Esophagus mucosa (tissue), 1 donor: ENCODE measurements around the gene KCTD19. TPM values are rescaled to one million over a fixed set of nuclear protein-coding genes. Genes with fewer than 3 reads are reported as not detected.
"Not testable (repeated sequence)": the region's sequence is repeated elsewhere in the genome, so short reads cannot be mapped to it uniquely, and the experiment has no call there.

Experiments used
- ATAC-seq: fragments of 200-7000 bp; cut with Tn5 transposase; one replicate; pipeline ENCODE4 v1.9.1; 2020
- total RNA-seq: library from RNA; stranded (reverse); gene quantifications from one replicate; pipeline ENCODE4 v1.2.4, GENCODE V29; 2023
- donor health status: DM: yes; HTN: yes; CAD: no.

The KCTD19 gene
- total RNA-seq, result not detected

DNA sequence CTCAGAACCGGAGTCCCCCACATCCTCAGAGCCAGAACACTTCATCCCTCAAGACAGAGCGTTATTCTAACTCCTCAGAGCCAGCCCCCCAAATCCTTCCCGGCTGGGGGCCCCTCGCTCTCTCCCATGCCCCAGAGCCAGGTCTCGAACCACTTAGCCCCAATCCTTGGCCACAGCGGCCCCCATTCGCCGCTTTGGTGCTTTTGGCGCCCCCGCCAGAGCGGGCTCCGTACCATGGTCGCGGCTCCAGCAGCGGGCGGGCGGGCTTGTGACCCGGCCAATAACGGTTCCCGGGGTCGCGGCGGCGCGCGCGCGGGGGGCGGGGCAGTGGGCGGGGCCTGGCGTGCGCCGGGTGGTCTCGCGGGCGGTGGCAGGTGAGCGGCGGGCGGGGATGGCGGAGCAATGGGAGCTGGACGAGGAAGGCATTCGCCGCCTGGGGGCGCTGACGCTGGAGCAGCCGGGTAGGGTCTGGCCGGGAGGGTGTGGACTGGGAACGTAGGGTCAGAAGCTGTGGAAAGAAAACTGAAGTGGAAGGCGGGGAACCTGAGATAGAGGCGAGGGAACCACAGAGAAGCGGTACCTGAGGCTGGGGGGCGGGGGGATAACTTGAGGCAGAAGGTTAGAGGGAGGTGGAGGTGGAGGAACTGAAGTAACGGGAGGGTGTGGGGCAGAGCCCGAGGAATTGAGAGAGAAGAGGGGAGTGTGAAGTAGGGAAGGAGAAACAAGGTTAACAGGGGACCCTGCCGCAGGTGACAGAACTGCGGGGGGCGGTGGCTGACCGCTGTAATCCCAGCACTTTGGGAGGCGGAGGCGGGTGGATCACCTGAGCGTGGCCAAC is at the start of gene KCTD19, which contains the start of gene LRRC36:
Gene KCTD19 (minus strand): TSS at position 270 of the 838 bp plus-strand sequence. CDS start 34 bp downstream, at position 236.
Gene LRRC36 (plus strand): TSS at position 344 of the 838 bp plus-strand sequence. CDS start 48 bp downstream, at position 392.
- peak; percentile 32 for ATAC-seq

DNA sequence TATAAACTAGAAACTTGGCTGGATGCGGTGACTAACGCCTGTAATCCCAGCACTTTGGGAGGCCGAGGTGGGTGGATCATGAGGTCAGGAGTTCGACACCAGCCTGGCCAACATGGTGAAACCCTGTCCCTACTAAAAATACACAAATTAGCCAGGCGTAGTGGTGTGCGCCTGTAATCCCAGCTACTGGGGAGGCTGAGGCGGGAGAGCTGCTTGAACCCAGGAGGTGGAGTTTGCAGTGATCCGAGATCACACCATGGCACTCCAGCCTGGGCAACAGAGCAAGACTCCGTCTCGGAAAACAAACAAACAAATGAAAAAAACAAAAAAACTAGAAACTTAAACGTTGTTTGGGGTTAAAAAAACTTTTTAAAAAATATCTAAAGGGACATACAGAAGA is 49.5 kb upstream of the KCTD19 start:
- ATAC-seq, result not testable (repeated sequence)

DNA sequence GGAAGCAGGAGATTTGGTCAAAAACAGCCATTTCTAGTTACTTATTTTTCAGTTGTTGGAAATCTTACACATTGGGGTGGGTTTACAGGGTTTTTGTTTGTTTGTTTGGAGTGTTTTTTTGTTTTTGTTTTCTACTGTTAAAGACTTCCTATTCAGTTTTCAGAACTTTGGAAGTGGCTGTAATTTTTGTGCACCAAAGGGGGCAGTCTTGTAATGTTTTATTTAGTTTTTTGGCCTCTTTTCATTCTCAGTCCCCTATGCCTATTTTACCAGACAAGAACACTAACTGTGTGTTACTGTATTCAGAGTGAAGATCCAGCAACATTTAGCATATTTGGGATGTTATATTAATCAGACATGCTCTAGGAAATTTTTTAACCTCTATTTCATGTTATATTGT is 46.1 kb upstream of the KCTD19 start:
- no peak for ATAC-seq

DNA sequence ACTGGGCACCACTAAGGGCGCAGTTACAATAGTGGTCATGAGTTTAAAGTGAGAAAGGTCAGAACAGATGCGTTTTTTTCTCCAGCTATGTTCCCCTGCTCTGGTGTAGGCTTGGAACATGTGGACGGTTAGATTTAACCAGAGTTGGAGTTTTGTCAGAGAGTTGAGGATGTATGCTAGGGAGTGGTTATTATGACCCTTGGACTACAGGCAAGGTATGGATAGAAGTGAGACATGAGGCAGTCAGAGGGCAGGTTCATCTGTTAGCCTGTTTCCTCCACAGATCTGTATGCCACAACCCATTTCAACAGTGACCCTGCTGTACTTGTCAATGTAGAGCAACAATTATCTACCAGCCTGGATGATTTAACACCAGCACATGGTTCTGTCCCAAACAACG is 44.1 kb upstream of the KCTD19 start:
- ATAC-seq, result no peak

DNA sequence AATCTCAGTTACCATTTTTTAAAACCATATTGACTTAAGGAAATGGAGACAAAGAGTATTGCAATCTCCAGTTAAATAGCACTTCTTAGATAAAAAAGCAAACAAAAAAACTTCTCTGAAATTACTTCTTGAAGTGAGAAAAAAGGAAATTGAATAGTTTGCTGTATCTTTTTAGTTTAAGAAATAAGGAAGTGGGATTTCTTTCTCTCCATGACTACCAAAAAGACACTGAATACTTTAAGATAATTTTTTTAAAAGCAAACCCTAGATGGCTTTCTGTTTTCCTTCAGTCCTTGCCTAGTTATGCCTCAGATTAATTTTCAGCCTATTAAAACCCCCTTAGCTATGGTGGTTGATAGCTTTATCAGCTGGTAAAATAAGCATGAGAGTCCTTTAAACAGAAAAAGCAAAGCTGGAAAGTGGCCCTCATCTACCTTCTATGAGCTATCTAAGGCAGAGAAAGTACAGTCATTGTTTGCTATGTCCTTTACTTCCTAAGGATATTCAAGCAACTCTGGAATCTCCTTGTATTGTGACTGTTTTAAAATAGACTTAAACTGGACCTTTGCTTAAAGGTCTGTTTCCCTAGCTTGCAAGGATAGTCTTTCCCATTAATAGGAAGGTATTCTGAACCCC is 38.2 kb upstream of the KCTD19 start:
- ATAC-seq, result no peak

DNA sequence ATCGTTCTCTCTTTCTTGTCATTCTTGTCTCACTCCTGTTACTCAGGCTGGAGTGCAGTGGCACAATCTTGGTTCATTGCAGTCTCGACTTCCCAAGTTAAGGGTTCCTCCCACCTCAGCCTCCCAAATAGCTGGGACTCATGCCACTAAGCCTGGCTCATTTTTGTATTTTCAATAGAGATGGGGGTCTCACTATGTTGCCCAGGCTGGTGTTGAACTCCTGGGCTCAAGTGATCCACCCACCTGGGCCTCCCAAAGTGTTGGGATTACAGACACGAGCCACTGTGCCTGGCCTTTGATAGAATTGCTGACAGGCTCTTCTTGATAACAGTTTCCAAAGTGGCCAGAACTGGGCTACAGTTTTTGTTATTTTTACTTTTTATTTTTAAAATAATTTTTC is 34.5 kb upstream of the KCTD19 start:
- no peak for ATAC-seq

DNA sequence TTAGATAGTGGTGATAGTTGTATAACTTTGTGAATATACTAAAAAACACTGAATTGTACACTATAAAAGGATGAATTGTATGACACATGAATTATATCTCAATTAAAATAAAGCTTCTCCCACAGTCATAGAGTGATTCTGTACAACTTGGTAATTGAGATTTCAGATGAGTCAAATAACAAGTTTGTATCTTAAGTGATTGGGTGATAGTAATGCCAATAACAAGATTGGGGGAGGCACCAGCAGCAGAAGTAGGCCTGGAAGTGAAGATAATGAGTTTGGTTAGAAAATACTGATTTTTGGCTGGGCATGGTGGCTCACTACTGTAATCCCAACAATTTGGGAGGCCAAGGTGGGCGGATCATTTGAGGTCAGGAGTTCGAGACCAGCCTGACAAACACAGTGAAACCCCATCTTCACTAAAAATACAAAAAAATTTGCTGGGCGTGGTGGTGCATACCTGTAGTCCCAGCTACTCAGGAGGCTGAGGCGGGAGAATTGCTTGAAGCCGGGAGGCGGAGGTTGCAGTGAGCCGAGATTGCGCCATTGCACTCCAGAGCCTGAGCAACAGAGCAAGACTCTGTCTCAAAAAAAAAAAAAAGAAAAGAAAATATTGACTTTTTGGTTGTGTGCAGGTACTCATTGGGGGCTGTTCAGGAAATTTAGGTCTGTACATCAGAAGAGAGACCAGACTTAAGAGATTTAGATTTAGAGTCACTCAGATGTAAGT is 33.2 kb upstream of the KCTD19 start:
- ATAC-seq, result not testable (repeated sequence)

DNA sequence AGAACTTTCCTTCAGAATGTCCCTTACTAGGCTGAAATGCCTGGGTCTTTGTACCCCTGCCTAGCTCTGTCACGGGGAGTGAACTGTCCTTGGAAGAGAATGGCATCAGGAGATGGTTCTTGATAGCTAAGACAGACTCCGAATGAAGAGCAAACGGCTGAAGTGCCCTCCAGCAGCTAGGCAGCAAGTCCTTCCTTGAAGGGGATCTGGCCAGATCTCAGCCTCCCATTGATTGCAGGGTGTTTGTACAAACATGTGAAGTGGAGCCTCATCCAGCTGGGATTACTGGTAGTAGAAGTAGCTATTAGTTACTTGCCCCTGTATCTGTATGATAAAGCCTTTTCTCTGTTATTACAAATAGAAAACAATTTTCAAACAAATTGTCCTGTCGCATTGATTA is 31.0 kb upstream of the KCTD19 start:
- ATAC-seq, result no peak

DNA sequence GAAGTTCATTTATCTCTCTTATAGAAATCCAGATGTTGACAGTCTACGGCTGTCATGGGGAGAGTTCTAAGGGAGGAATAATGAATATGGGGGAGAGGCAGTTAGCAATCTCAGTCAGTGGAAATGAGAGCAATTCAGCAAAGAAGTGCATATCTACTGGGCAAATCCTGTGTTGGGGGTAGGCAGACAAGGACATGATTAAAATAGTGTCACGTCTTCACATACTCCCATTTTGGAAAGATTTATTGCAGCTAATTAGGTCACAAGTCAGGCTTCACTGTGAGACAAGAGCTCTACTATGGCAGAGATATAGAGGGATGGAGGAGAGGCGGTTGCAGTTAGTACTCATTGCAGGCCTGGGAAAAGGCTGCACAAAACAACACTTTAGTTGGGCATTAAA is 29.9 kb upstream of the KCTD19 start:
- ATAC-seq, result no peak

DNA sequence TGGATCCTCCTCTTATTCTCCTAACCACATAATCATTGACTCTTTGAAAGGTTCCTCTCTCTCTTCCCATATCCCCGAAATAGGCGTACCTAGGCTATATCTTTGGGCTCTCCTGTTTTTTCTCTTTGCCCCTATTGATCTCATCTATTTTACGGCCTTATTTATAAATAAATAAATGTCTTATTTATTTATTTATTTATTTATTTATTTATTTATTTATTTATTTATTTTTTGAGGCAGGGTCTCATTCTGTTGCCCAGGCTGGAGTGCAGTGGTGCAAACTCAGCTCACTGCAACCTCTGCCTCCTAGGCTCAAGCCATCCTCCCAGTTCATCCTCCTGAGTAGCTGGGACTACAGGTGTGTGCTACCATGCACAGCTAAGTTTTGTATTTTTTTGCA is 25.9 kb upstream of the KCTD19 start:
- ATAC-seq, result not testable (repeated sequence)

DNA sequence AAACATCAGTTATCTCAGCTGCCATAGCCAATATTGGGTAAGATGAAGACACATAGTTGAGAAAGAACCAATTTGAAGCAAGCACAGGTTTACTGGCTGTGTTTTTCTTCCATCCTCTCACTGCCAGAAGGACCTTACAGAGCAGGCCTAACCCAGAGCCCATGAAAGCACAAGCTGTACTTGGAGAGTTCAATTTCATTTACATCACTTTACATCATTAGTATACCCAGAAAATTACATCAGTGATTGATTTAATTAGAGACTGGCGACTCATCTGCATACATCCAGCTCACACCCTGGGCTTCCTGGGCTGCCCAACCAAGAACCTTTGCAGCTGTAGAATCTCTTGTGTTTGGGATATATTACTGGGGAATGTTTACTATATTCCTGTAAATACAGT is 23.8 kb upstream of the KCTD19 start:
- ATAC-seq, result no peak

DNA sequence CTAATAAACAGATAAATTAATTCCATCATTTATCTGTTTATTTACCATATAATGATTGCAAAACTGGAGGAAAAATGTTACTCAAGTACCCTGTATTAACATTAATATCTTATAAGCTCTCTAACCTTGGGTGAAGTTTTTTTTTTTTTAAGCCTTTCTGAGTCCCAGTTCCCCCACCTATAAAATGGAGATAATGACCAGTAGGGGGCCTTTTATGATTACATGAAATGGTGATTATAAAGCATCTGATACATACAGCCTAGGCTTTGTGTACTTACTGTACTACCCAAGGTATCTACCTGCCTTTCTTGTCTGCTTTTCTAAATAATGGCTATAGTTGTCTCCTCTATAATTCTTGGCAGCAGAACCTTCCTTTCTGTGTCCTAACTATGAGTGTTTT is 22.6 kb upstream of the KCTD19 start:
- ATAC-seq, result no peak

DNA sequence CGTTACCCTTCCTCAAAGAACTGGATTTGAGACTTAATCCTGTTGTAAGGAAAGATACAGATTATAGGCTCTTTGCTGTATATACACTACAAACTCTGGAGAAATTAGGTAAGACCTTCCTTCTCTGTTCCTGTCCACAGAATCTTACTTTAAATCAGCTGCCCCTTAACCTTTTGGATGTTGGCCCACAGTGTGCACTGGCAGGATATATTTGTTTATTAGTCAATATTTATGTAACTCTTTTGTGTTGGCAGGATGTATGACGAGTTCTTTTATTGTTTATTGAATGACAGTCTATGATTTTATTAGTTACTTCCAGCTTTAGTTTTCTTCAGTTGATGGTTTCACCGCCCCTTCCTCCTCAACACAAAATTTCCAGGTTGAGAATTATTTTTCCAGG is 19.8 kb upstream of the KCTD19 start:
- no peak for ATAC-seq

DNA sequence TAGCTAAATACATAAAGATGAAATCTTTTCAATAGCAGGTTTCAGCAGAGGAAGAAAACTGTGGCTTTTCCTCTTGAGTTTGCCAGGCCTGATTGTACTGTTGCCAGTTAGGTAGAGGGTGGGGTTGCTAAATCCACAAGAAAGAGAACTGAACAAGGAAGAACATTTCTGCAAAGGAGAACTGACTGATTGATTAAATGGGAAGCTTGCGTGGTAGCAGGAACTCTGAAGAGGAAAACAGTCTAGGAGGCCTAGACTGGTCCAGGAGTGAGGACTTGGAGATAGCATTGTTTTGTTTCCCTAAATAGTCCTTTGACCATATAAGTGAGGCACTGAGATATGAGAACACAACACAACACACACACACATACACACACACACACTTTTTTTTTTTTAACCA is 18.9 kb upstream of the KCTD19 start:
- no peak for ATAC-seq

DNA sequence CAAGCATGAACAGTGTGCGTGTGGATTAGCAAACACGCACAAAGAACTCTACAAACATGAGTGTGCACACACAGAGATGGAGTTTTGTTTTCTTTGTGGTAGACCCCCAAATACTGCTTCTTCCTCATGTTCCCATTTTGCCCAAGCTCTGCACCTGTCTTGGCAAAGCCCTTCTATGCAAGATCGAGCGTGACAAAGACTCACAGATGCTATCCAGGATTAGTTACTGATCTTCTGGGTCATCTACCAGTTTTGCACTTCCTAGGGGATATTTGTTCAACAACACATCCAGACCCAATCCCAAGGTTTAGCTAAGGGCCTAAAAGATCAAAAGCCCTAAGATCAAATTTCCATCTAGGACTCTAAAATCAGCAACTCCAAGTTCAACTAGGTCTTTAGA is 16.1 kb upstream of the KCTD19 start:
- ATAC-seq, result no peak

DNA sequence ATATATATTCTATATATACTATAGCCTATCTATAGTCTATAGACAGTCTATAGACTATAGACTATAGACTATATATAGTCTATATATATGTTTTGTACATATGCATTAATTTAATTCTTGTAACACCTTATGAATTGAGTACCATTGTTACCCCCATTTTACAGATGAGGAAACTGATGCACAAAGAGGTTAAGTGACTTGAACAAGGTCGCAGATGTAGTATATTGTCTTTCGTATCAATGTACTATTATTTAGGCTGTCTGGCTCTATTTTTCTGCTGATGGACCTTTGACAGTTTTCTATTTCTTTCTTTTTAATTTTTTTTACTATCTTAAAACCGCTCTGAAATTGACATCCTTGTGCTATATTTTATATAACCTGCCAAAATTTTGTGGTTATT is 14.7 kb upstream of the KCTD19 start:
- ATAC-seq, result no peak

DNA sequence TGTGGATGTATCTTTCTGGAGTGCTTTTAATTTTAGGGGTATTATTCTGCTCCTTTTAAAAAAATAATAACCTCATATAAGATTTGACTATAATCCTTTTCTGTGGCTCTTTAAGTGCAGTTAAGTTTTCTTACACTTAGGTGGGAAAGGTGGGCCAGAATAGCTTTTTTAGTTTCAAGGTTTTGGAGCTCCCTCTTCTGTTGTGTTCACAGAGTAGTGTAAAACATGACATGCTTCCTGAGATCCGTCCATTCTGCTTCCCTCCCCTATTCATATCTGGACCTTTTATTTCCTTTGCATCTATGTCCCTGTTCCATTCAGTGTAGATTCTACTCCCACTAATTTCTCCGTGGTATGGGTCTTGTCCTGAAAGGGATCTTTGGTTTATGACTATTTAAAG is 12.9 kb upstream of the KCTD19 start:
- ATAC-seq, result no peak

DNA sequence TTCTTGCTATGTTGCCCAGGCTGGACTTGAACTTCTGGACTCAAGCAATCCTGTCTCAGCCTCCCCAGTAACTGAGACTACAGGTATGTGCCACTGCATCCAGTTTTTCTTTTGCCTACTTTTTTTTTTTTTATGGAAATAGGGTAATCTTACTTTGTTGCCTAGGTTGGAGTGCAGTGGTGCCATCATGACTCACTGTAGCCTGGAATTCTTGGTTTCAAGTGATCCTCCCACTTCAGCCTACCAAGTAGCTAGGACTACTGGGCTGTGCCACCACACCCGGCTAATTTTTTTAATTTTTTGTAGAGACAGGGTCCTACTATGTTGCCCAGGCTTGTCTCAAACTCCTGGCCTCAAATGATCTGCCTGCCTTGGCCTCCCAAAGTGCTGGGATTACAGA is 10.1 kb upstream of the KCTD19 start:
- no peak for ATAC-seq

DNA sequence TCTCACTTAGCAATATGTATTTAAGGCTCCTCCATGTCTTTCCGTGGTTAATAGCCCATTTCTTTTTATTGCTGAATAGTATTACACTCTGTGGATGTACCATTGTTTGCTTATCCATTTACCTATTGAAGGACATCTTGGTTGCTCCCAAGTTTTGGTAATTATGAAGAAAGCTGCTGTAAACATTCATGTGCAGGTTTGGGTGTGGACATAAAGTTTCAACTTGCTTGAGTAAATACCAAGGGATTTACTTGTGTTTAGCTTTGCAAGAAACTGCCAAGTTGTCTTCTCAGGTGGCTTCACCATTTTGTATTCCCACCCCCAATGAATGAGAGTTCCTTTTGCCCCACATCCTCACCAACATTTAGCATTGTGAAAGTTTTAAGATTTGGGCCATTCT is 9.6 kb upstream of the KCTD19 start:
- no peak for ATAC-seq

DNA sequence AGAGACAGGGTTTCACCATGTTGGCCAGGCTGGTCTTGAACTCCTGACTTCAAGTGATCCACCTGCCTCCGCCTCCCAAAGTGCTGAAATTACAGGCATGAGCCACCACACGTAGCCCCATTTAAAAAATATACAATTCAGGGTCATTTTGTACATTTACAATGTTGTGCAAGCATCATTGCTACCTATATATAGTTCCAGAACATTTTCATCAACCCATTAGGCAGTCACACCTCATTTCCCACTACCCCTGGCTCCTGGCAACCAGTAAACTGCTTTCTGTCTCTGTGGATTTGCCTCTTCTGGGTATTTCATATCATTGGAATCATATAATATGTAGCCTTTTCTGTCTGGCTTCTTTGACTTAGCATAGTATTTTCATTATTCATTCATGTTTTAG is 6.8 kb upstream of the KCTD19 start:
- no peak for ATAC-seq

DNA sequence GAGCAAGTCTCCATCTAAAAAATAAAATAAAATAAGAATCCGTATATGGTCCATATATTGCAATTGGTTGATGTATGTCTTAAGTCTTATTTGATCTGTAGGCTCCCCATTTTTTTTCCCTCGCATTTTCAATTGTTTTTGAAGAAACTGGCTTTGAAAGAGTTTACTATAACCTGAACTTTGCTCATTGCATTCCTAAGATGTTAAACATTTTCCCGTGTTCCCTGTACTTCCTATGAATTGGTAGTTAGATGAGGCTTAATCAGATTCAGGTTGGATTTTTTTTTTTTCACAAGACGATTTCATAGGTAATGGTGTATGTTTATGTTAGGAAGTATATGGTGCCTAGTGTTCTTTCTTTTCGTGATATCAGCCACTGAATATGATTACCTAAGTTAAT is 3.4 kb upstream of the KCTD19 start:
- no peak for ATAC-seq

DNA sequence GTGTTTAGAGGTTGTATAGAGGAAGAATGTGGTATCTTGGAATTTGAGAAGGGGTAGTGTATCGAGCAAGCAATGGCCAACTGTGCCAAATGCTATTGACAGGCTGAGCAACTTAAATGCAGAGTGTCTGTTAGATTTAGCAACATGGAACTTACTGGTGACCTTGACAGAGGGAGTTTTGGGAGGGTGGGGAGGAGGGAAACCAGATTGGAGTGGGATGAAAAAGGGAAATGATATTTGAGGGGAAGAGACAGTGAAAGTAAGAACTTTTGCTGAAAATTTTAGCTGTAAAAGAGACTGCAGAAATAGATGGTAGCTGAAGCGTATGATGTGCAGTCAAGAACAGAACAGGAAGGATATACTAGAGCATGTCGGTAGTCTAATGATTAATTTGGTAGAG is 1.2 kb upstream of the KCTD19 start:
- no peak for ATAC-seq

DNA sequence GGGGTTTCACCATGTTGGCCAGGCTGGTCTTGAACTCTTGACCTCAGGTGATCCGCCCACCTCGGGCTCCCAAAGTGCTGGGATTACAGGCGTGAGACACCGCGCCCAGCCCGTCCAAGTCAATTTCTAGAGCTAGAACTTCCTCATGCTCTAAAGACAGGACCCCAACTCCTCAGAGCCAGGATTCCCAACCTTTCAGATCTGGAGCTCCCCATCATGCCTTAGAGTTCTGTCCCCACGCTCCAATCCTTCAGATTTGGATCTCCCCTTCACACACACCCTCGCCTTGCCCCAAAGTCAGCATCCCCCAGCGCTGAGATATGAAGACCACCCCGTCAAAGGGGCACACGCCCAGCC is 448 bp downstream of the KCTD19 start:
- ATAC-seq, result no peak

DNA sequence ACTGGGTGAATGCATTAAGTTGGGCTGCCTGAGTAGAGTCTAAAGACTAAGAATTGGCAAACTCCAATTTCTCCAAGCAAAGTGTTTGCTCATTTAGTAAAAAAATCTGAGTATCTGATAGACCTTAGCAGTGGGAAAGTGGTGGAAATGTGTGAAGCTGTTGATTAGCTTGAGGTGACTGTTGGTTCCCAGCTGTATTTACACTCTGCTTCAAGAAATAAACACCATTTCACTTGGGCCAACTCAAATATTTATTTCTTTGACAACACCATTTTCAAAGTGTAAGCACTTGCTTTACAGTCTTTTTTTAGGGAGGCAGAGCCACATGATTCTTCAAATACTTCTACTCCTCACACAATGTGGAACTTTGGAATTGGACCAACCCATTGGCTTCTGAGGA is 8.7 kb downstream of the KCTD19 start:
- no peak for ATAC-seq
